ENCODE results near the gene CBLC. TPM values are rescaled to one million over a fixed set of nuclear protein-coding genes. Genes with fewer than 3 reads are reported as not detected.

CBLC gene
- total RNA-seq, 1 donor from 2014 or later: not detected

Other genes with a start within 250 kb of the CBLC start
- gene CEACAM20, start 248.2 kb upstream of the CBLC start, total RNA-seq: not detected in 2 replicates
- not detected in 2 replicates for gene IGSF23, start 164.3 kb upstream of the CBLC start, total RNA-seq
- gene PVR, start 134.0 kb upstream of the CBLC start, total RNA-seq: 24.5 and 25.2 TPM in 2 replicates
- gene CEACAM19, start 106.4 kb upstream of the CBLC start, total RNA-seq: 1.3 and 1.5 TPM in 2 replicates
- not detected in 2 replicates for gene CEACAM16, start 78.7 kb upstream of the CBLC start, total RNA-seq
- 83.5 and 85.2 TPM in 2 replicates for gene BCL3, start 29.2 kb upstream of the CBLC start, total RNA-seq
- gene BCAM, start 31.2 kb downstream of the CBLC start, total RNA-seq: not detected in 2 replicates
- 0.27 and 0.37 TPM in 2 replicates for gene NECTIN2, start 68.4 kb downstream of the CBLC start, total RNA-seq
- gene TOMM40, start 113.4 kb downstream of the CBLC start, total RNA-seq: 152 and 156 TPM in 2 replicates
- 0.94 TPM in 2 replicates for gene APOE, start 127.9 kb downstream of the CBLC start, total RNA-seq
- 3.1 and 6.4 TPM in 2 replicates for gene APOC1, start 136.7 kb downstream of the CBLC start, total RNA-seq
- not detected in 2 replicates for gene APOC4, start 164.3 kb downstream of the CBLC start, total RNA-seq
- gene APOC2, start 168.2 kb downstream of the CBLC start, total RNA-seq: not detected in 2 replicates
- gene CLPTM1, start 177.5 kb downstream of the CBLC start, total RNA-seq: 68.7 and 72.7 TPM in 2 replicates
- 62.7 and 70.3 TPM in 2 replicates for gene RELB, start 223.6 kb downstream of the CBLC start, total RNA-seq

All from activated T-helper 2 cell treated with anti-CD3 and anti-CD28 coated beads, Interferon-gamma antibody, Interleukin-2, Interleukin-4, amounts not matched to agents 10 μg/mL and 5 μg/mL and 100 μg/mL, durations not matched to agents 14 hours and 24 hours and 36 hours (primary cell).